Erythroblast (primary cell): ENCODE measurements around the gene GNG10.

Experiments
- GATA1 ChIP-seq: IDR thresholded peaks from 2 replicates; pipeline ENCODE4 v1.6.1; 2011; ENCODE audit warnings: low read depth, mild to moderate bottlenecking, control low read depth, low read length, moderate library complexity
- POLR2A ChIP-seq: IDR thresholded peaks from 2 replicates; pipeline ENCODE4 v1.6.1; 2011; ENCODE audit warnings: mild to moderate bottlenecking, low read length

DNA sequence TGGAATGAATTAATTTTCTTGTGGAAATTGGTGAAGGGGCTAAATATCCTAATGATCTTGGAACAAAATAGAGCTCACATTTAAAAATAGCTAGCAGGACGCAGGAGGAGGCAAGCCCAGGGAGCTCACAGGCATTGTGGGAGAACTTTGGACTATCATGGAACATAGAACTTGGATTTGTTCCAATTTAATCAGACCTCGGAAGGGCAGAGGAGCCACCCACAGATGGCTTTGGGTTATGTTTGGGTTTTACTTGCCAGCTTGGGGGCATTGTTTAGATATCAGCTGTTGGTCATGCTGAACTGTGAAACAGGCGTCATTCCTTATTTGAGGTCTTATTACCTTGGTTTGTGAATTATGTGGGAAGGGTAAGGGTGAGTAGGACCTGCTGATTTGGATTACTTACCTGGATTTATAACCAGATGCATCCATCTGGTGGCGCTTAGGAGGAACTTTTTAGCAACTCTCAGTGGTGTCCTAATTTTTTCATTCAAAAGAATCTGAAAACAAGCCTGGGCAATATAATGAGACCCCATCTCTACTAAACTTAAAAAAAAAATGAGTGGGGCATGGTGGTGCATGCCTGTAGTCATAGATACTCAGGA lies 47.9 kb upstream of the GNG10 start:
- TF ChIP-seq POLR2A (no peak), GATA1 (no peak)
